Glomerular endothelial cell (primary cell): Measurements from ENCODE around the gene LBHD2. TPM values are rescaled to one million over a fixed set of nuclear protein-coding genes. Genes with fewer than 3 reads are reported as not detected.

Experiments used
- DNase-seq: peaks from one replicate; pipeline ENCODE4 v3.0.0-alpha.2; 2011; ENCODE audit warnings: low read depth, low spot score; ENCODE audit errors: extremely low read depth
- total RNA-seq: library from RNA; depleted of rRNA; stranded (reverse); fragments of >200 nt; gene quantifications from 2 replicates; pipeline ENCODE4 v1.2.3, GENCODE V29; 2015

LBHD2 gene
- total RNA-seq, 1 donor from 2014 or later = not detected

DNA sequence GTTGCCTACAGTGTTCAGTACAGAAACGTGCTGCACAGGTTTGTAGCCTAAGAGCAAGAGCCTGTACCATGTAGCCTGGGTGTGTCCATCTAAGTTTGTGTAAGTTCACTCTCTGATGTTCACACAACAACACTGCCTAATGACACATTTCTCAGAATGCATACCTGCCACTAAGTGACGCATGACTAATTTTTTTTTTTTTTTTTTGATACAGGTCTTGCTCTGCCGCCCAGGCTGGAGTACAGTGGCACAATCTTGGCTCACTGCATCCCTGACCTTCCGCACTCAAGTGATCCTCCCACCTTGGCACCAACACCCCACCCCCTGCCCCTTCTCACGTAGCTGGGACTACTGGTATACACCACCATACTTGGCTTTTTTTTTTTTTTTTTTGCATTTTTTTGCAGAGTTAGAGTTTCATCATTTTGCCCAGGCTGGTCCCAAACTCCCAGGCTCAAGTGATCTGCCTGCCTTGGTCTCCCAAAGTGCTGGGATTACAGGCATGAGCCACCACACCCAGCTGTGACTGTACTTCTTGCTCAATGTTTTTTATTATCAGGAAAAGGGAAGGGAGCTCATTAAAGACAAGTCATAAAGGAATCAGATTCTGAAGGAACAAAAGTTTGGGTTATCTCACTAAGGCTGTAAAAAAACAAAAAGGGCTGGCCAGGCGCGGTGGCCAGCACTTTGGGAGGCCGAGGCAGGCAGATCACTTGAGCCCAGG lies 16.6 kb upstream of the LBHD2 start:
- no peak for DNase-seq

GRCh38 chr14:103068351-103069073 lies 15.5 kb upstream of the LBHD2 start:
- no peak for DNase-seq

DNA sequence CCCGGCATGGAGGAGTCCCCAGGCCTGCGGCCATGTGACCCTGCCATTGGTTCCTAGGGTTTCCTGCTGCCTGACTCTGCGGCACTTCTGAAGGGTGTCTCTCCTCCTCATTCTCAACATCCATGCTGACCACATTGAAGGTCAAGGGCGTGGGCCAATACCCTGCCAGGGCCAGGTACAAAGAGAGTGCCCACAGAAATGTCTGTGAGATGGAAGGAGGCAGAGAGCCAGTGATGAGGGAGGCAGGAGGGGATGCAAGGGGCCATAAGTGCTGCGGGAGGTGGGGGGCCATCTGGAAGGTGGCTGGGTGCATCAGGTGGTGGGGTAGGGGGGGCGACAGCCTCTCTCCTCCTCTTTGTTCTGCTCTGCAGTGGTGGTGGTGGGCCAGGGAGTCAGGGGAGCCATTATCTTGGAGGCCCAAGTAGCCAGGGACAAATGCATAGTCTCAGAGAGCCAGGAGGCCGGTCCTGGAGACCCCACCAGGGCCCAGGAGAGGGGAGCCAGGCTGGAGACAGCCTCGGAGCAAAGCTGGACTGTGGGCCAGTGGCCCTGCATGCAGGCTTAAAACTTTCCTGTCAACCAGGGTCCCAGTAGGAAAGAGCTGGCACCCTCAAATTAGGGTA lies 13.6 kb upstream of the LBHD2 start:
- DNase-seq = no peak

DNA sequence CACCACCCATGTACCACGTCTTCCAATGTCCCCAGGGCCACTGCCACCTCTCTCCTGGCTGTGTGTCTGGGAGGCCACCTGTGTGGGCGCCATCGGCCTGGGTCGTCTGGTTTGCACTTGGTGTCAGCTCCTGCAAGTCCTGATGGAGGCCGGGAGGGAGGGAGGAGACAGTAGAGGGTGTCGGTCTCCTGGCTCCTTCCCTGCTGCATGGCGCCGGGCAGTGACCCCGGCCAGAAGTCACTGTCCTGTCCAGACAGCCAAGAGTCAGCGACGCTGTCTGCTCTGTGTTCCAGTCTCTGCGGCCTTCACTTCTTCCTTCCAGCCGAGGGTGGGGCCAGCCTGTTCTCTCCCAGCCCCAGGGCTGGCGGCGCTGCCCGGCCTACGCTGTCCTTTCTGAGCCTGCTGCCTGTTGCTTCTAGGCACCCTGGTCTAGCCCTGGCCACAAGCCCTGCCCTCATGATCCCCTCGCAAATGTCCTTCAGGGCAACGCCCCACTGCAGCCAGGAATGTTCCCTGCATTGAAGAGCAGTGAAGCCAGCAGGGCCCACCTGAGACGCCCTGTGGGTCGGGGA lies 13.0 kb upstream of the LBHD2 start:
- no peak for DNase-seq

- no peak for DNase-seq
Measured at GRCh38 chr14:103071544-103072251, 12.3 kb upstream of the LBHD2 start.

DNA sequence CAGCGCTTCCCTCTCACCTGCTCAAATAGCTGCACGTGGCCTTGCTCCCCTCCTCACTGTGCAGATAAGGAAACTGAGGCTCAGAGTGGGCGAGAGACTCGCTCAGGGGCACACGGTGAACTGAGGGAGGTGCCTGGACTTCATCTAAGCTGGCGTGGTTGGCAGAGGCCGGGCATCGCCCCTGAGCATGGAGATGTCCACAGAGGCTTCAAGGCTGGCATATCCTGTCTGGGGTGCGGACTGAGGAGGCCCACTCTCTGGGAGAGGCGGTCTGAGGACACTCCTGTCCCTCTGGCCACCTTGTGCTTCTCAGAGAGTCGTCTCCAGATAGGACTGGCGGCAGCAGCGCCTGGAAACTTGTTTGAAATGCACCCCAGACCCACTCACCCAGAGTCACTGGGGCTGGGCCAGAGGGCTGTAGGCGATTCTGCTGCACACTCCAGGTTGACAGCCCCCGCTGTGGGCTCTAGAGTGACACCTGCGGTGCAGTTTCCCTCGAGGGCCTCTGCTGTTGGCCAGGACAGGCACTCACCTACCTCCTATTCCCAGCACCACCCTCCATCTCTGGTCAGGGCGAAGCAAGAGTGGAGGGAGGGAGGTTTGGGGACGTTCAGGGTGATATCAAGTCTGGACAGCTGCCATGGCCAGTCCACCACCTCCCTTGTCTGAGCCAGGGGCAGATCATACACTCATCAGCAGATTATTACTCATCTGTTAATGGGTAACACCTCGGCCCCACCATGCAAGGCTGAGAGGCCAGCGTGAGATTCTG lies 11.2 kb upstream of the LBHD2 start:
- no peak for DNase-seq

DNA sequence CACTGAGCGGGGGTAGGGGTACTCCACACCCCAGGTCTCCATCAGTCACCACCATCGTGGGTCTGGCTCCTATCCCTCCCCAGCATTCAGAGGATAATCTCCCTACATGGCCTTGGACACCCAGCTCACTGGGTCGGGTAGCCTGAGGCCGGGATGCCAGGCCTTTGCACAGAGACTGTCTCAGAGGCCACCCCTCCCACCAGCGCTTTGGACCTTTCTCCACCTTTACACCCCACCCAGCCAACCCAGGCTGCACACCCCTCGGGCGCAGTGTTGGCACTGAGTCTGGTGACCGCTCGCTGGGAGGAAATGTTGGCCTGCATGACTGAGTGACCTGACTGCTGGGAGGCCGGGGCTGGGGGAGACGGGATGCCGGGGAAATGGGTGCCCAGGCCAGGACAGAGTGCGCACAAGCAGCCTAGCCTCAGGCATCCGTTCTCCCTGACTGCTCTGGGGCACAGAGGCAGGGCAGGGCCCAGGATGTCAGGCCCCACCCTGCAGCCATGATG lies 10.6 kb upstream of the LBHD2 start:
- no peak for DNase-seq

GRCh38 chr14:103073876-103074728 lies 9.9 kb upstream of the LBHD2 start:
- DNase-seq = no peak

GRCh38 chr14:103074729-103075367 lies 9.2 kb upstream of the LBHD2 start:
- DNase-seq = no peak

DNA sequence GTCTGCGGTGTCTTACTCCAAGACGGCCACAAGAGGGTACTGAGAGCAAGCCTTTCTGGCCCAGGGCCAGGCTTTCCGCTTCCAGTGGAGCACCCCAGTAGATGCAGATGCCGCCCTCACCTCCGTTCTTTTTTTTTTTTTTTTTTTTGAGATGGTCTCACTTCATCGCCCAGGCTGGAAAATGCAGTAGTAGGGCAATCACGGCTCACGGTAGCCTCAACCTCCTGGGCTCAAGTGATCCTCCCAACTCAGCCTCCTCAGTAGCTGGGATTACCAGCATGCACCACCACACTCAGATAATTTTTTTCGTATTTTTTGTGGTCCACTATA lies 5.6 kb upstream of the LBHD2 start:
- DNase-seq = no peak

GRCh38 chr14:103078860-103079587 lies 5.0 kb upstream of the LBHD2 start:
- DNase-seq = no peak

DNA sequence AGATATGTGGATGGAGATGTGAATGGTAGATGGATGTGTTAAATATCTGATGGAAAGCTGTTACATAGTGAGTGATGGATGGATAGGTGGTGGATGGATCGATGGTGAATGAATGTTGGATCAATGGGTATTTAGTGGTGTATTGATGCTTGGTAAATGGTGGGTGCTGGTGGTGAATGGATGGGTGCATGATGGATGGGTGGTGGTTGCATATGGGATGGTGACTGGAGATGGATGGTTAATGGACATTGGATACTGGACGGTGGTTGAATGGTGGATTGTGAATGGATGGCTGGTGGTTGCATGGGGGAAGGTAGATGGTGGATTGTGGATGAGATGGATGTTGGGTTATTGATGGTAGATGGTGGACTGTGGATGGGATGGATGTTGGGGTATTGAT lies 2.1 kb upstream of the LBHD2 start:
- DNase-seq = no peak

GRCh38 chr14:103085106-103086091 lies 1.4 kb downstream of the LBHD2 start:
- DNase-seq = no peak

- DNase-seq = no peak
Measured at GRCh38 chr14:103086771-103087342, 2.8 kb downstream of the LBHD2 start.

DNA sequence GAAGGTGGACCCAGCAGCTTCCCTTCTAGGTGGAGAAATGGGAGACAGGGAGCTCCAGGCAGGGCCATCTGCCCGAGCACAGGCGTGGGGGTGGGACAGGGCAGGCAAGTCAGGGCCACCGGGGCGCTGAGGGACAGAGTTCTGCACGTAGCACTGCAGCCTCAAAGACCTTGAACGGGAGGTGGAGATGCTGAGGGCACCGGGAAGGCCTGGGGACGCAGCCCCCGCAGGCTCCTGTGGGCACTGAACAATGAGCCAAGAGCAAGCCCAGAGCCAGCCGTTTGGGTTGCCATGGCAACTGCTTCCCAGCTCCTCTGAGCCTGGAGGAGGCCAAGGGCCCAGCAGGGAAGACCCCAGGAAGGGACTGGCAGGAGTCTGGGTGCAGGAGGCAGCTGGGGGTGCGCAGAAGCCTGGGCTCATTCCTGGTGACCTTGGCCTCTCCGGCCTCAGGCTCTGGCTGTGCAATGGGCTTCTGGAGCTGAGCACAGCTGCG lies 3.4 kb downstream of the LBHD2 start:
- no peak for DNase-seq

GRCh38 chr14:103088921-103089320 lies 4.9 kb downstream of the LBHD2 start:
- DNase-seq = no peak
